AG10803 (cell line): ENCODE data around the gene FRRS1.

ENCODE experiments used
- DNase-seq: peaks from one replicate; pipeline ENCODE4 v3.0.0; 2010; ENCODE audit warnings: low read depth
- H3K4me3 ChIP-seq: 2 replicates; pipeline ENCODE4 v1.5.1; 2011; ENCODE audit warnings: mild to moderate bottlenecking, low read length, control low read depth
- TF ChIP-seq, protein P1 (sequence below): conservative IDR thresholded peaks from 2 replicates; pipeline ENCODE4 v1.5.1; 2011; ENCODE audit warnings: mild to moderate bottlenecking, low read length, control low read depth, inconsistent platforms

Gene FRRS1

DNA sequence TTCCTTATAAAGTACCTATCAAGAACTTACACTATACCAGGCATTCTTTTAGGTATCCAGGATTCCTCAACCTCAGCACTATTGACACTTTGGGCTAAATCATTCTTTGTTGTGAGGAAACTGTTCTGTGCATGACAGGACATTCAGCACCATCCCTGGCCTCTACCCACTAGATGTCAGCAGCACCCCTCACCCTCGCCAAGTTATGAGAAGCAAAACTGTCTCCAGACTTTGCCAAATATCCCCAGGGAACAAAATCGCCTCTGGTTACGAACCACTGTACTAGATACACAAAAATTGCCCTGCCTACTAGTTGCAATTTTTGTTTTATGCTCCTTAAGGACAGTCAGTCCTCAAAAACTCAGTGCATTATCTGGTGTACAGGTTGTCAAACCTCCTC, 84.9 kb downstream of the FRRS1 start:
- no peak for DNase-seq
- TF ChIP-seq, protein P1, sequence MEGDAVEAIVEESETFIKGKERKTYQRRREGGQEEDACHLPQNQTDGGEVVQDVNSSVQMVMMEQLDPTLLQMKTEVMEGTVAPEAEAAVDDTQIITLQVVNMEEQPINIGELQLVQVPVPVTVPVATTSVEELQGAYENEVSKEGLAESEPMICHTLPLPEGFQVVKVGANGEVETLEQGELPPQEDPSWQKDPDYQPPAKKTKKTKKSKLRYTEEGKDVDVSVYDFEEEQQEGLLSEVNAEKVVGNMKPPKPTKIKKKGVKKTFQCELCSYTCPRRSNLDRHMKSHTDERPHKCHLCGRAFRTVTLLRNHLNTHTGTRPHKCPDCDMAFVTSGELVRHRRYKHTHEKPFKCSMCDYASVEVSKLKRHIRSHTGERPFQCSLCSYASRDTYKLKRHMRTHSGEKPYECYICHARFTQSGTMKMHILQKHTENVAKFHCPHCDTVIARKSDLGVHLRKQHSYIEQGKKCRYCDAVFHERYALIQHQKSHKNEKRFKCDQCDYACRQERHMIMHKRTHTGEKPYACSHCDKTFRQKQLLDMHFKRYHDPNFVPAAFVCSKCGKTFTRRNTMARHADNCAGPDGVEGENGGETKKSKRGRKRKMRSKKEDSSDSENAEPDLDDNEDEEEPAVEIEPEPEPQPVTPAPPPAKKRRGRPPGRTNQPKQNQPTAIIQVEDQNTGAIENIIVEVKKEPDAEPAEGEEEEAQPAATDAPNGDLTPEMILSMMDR: no peak
- no peak overlapping the region for H3K4me3 ChIP-seq

DNA sequence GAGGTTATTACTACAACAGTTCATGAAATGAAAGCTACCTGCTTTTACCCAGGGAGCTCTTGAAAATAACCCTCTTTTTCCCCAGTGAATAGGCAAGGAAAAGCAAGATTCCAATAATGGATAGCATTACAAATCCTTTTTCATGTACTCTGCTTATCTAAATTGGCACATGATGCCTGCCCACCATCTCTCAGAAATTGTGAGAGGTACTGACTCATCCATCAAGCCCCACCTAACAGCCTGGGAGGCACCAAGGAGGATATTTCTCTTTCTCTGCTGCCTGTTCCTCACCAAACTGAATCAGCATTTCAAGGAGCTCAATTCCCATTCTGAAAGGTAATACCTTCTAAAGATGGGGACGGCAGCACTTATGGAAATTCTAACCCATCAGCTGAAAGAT, 86.2 kb downstream of the FRRS1 start:
- H3K4me3 ChIP-seq: no peak overlapping the region
- no peak for DNase-seq
- TF ChIP-seq, protein P1: no peak

DNA sequence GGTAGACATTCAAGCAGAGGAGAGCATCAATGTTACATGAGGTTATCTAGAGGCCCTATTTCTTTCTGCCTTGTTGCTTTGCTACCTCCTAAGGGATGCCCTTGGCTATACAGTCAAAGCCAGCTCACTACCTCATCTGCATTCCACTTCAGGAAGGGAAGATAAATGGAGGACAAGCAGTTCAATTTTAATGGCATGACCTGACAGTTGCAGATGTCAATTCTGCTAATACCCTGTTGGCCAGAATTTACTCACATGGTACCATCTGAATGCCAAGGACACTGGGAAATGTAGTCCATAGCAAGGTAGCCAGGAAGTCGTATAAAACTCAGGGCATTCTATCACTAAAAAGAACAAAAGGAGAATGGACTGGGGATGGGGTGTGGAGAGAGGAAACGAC, 89.0 kb downstream of the FRRS1 start:
- no peak overlapping the region for H3K4me3 ChIP-seq
- TF ChIP-seq, protein P1: no peak
- no peak for DNase-seq

DNA sequence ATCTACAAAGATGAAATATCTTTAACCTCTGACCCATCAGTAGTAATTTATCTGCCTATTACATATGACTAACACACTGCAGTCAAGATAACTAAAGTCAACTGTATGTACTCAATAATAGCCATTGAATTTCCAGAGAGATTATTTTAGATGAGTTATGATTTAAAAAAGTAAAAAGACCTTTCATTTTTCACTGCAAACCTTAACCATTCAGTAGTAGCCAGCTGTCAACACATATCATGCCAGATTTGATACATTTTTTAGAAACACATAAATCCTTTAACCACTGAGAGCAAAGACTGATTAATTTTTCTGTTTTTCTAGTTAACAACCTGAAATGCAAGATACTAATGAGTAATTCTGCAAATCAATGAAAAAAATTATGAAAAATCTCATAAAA, 89.6 kb downstream of the FRRS1 start:
- TF ChIP-seq, protein P1: no peak

DNA sequence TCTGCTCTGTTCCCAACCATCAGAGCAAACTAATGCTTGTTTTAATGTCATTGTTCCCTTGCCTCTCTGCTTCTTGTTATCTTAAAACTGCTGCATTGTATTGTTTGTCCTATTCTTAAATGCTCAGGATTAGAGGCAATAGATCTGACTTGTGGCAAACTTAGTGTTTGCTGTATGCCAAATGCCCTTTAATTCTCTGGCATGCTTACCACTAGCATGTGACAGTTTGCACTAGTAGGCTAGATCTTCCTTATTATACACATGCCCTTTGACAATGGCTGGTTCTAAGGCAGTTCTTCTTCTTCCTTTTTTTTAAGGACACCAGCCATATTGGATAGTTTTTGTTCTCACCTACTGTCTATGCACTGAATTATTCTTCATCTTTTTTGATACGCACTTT, 90.4 kb downstream of the FRRS1 start:
- H3K4me3 ChIP-seq: no peak overlapping the region
- no peak for DNase-seq
- TF ChIP-seq, protein P1: no peak

More for the DNA sequence above, 89.6 kb downstream of the FRRS1 start:
- DNase-seq: no peak
- no peak overlapping the region for H3K4me3 ChIP-seq

DNA sequence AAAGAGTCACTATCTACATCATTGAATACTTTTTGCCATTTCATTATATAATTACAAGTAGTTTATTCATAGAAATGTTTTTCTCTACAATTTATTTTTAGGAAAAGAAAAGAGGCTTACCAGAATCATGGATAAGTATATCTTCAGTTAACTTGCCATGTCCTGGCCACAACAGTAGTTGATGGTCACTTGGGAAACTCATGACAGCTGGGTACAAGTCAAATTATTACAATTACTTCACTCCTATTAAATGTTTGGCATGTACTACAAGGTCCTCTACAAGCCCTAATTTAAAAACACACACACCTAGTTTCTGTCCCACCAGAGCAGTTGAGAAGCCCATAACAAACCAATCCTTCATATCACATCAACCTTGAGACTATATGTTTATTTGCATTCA, 91.1 kb downstream of the FRRS1 start:
- no peak overlapping the region for H3K4me3 ChIP-seq
- no peak for DNase-seq
- TF ChIP-seq, protein P1: no peak

DNA sequence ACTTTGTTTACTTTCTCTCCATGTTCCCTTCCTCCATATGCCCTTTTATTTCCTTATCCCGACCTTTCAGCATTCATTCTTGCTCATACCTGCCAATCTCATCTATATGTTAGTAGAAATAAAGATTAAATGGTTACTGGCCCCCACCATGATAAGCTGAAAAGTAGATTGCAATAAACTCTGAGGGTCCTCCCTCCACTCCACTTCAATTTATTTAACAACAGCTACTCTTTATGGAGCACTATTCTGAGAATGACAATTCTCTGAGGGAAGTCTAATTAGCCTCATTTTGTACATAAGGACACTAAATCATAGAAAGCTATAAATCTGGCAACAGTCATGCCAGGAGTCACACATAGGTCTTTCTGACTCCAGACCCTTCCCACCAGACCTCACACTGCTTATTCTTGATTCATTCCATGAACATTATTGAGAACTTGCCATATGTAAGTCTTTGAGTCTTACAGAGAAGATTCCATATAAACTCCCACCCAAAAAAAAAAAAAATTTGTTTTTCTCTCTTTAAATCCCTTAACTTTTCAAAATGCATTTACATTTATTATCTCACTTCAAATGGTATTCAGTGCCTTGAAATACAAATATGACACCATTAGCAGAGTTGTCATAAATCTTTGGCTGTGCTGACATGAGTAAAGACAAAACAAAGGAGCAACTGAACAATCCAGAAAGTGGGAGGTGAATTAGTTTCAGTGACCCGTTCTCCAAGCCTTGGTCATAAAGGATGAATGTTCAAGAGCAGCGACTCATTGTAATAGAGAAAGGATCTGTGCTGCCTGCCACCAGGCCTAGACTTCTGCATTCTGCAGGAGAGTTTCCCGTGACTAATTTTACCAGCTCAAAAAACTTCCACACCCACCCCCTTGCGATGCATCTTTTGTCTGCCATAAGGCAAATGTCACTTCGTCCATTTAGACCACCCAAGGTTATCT, 92.0 kb downstream of the FRRS1 start:
- no peak overlapping the region for H3K4me3 ChIP-seq
- TF ChIP-seq, protein P1: no peak
- DNase-seq: no peak
